Adrenal gland (tissue), 5 donors: ENCODE data around the gene CCNA1.

Experiments used
- POLR2A ChIP-seq, 2 donors: fragments of 450-650 bp; IDR thresholded peaks; one replicate each; pipeline ENCODE4 v1.6.1; 2017; ENCODE audit warnings: antibody characterized with exemption in 2 of 2, mild to moderate bottlenecking in 2 of 2, moderate library complexity in 1 of 2
- TF ChIP-seq, protein P1 (sequence below), 6 experiments: fragments of 450-650 bp in 4 of 6; fragments of 200-600 bp in 2 of 6; sonication (generic) in 1 of 6; IDR thresholded peaks; 1 replicate in 5 of 6; 2 replicates in 1 of 6; pipeline versions ENCODE4 v1.5.1 to v1.8.0; 2016 to 2021; ENCODE audit warnings: antibody characterized with exemption in 6 of 6, mild to moderate bottlenecking in 2 of 6, moderate library complexity in 1 of 6
- donor health status: DM: no; HTN: no; CAD: no.

GRCh38 chr13:36445278-36445677, 13.0 kb downstream of the CCNA1 start:
- no peak for TF ChIP-seq POLR2A (IDR thresholded peaks at IDR 0.05)
- TF ChIP-seq, protein P1, sequence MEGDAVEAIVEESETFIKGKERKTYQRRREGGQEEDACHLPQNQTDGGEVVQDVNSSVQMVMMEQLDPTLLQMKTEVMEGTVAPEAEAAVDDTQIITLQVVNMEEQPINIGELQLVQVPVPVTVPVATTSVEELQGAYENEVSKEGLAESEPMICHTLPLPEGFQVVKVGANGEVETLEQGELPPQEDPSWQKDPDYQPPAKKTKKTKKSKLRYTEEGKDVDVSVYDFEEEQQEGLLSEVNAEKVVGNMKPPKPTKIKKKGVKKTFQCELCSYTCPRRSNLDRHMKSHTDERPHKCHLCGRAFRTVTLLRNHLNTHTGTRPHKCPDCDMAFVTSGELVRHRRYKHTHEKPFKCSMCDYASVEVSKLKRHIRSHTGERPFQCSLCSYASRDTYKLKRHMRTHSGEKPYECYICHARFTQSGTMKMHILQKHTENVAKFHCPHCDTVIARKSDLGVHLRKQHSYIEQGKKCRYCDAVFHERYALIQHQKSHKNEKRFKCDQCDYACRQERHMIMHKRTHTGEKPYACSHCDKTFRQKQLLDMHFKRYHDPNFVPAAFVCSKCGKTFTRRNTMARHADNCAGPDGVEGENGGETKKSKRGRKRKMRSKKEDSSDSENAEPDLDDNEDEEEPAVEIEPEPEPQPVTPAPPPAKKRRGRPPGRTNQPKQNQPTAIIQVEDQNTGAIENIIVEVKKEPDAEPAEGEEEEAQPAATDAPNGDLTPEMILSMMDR (IDR thresholded peaks at IDR 0.05): no peak
